Fibroblast of lung (primary cell): ENCODE measurements around the gene SHISAL1. TPM values are rescaled to one million over a fixed set of nuclear protein-coding genes. Genes with fewer than 3 reads are reported as not detected.

Source experiments
- DNase-seq, 2 donors: peaks; one replicate each; pipeline versions ENCODE4 v3.0.0 to v3.0.0-alpha.2; 2010; ENCODE audit warnings: low read depth in 2 of 2
- H2AFZ ChIP-seq: 2 replicates; pipeline ENCODE4 v1.5.1; 2012; ENCODE audit warnings: low read length, control low read depth, inconsistent platforms
- H3K27ac ChIP-seq: 2 replicates; pipeline ENCODE4 v1.5.1; 2011; ENCODE audit warnings: low read length, control low read depth; ENCODE audit not compliant: insufficient read depth
- H3K27me3 ChIP-seq: 2 replicates; pipeline ENCODE4 v1.5.1; 2011; ENCODE audit warnings: mild to moderate bottlenecking, low read length; ENCODE audit not compliant: control insufficient read depth, insufficient read depth
- H3K36me3 ChIP-seq: 2 replicates; pipeline ENCODE4 v1.5.1; 2011; ENCODE audit warnings: low read length; ENCODE audit not compliant: control insufficient read depth, insufficient read depth
- H3K4me1 ChIP-seq: 2 replicates; pipeline ENCODE4 v1.5.1; 2011; ENCODE audit warnings: low read length; ENCODE audit not compliant: control insufficient read depth, insufficient read depth; ENCODE audit errors: extremely low read depth
- H3K4me2 ChIP-seq: 2 replicates; pipeline ENCODE4 v1.5.1; 2011; ENCODE audit warnings: low read length, control low read depth; ENCODE audit not compliant: insufficient read depth; ENCODE audit errors: extremely low read depth
- H3K4me3 ChIP-seq, 4 experiments: fragments of 200-600 bp in 1 of 4; sonication (generic) in 1 of 4; replicated peaks in 1 of 4; 2 replicates each; pipeline ENCODE4 v1.5.1; 2011 to 2016; ENCODE audit warnings: low read length in 4 of 4, low read depth in 3 of 4, mild to moderate bottlenecking in 3 of 4, control low read depth in 2 of 4, inconsistent platforms in 1 of 4, mixed read lengths in 1 of 4; ENCODE audit not compliant: insufficient read depth in 1 of 4; ENCODE audit errors: control extremely low read depth in 1 of 4
- H3K79me2 ChIP-seq: 2 replicates; pipeline ENCODE4 v1.5.1; 2012; ENCODE audit warnings: mild to moderate bottlenecking, low read length, inconsistent platforms; ENCODE audit not compliant: control insufficient read depth, insufficient read depth
- H3K9ac ChIP-seq: 2 replicates; pipeline ENCODE4 v1.5.1; 2011; ENCODE audit warnings: mild to moderate bottlenecking, low read length, control low read depth; ENCODE audit not compliant: insufficient read depth
- H3K9me3 ChIP-seq: 2 replicates; pipeline ENCODE4 v1.5.1; 2012; ENCODE audit warnings: low read depth, low read length; ENCODE audit not compliant: control insufficient read depth, insufficient read depth
- H4K20me1 ChIP-seq: 2 replicates; pipeline ENCODE4 v1.5.1; 2011; ENCODE audit warnings: low read length; ENCODE audit not compliant: control insufficient read depth, insufficient read depth; ENCODE audit errors: extremely low read depth
- EZH2 ChIP-seq: IDR thresholded peaks from 2 replicates; pipeline ENCODE4 v1.5.1; 2012; ENCODE audit warnings: low read length, control low read depth, mild to moderate bottlenecking; ENCODE audit errors: missing control alignments
- polyA plus RNA-seq, 2 donors: library from polyadenylated mRNA; depleted of rRNA in 1 of 2; stranded (reverse) in 1 of 2; unstranded in 1 of 2; fragments of >200 nt; gene quantifications; 2 replicates each; pipeline ENCODE4 v1.2.1, GENCODE V29; 2011 to 2012; ENCODE audit warnings: missing spikeins in 1 of 2
- total RNA-seq: library from RNA; depleted of rRNA; stranded (reverse); fragments of >200 nt; gene quantifications from 2 replicates; pipeline ENCODE4 v1.2.1, GENCODE V29; 2014
- TF ChIP-seq, protein P1 (sequence below), 2 donors: IDR thresholded peaks in 1 of 2; conservative IDR thresholded peaks in 1 of 2; 1 replicate in 1 of 2; 2 replicates in 1 of 2; pipeline ENCODE4 v1.5.1; 2011 to 2012; ENCODE audit warnings: low read length in 2 of 2, control low read depth in 1 of 2, inconsistent platforms in 1 of 2, low read depth in 1 of 2, mild to moderate bottlenecking in 1 of 2

SHISAL1 gene
- total and polyA plus RNA-seq, 2 donors (not counting 1 experiment from before 2014, with no cell fraction given): 0.73 to 3.5 TPM

DNA sequence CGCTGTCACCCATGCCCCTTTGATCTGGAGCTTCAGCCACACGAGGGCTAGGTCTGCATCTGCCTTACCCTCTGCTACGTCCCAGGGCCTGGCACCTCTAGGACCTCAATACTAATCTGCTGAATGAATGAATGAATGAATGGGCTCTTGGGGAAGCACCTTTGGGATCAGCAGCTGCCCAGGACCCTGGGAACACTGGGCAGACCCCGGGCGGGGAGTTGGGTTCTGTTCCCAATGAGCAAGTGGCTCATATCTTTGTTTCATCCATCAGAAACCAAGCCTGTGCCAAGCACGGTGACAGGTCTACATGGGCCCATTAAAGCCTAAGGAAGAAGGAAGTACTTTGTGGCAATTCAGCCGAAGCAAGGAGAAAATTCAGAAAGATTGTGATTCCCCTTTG, 41.5 kb upstream of the SHISAL1 start:
- Histone ChIP-seq H3K4me1 (peaks cover 21% of the 10 kb centered on the region), H3K4me2 (no peak overlapping the region), H3K27ac (no peak overlapping the region), H3K79me2 (no peaks in the 10 kb centered on the region), H3K27me3 (no peaks in the 10 kb centered on the region), H3K9ac (no peak overlapping the region), H3K4me3 (no peak overlapping the region), H3K36me3 (no peaks in the 10 kb centered on the region), H4K20me1 (no peaks in the 10 kb centered on the region), H2AFZ (no peak overlapping the region), H3K9me3 (no peaks in the 10 kb centered on the region)
- no peak for DNase-seq
- TF ChIP-seq, protein P1, sequence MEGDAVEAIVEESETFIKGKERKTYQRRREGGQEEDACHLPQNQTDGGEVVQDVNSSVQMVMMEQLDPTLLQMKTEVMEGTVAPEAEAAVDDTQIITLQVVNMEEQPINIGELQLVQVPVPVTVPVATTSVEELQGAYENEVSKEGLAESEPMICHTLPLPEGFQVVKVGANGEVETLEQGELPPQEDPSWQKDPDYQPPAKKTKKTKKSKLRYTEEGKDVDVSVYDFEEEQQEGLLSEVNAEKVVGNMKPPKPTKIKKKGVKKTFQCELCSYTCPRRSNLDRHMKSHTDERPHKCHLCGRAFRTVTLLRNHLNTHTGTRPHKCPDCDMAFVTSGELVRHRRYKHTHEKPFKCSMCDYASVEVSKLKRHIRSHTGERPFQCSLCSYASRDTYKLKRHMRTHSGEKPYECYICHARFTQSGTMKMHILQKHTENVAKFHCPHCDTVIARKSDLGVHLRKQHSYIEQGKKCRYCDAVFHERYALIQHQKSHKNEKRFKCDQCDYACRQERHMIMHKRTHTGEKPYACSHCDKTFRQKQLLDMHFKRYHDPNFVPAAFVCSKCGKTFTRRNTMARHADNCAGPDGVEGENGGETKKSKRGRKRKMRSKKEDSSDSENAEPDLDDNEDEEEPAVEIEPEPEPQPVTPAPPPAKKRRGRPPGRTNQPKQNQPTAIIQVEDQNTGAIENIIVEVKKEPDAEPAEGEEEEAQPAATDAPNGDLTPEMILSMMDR (conservative IDR thresholded peaks at IDR 0.05 in 1 of 2, IDR thresholded peaks at IDR 0.05 in 1 of 2; ENCODE audit: low read depth in 1 of 2, low read length in 2 of 2): no peak
- no peak for TF ChIP-seq EZH2

DNA sequence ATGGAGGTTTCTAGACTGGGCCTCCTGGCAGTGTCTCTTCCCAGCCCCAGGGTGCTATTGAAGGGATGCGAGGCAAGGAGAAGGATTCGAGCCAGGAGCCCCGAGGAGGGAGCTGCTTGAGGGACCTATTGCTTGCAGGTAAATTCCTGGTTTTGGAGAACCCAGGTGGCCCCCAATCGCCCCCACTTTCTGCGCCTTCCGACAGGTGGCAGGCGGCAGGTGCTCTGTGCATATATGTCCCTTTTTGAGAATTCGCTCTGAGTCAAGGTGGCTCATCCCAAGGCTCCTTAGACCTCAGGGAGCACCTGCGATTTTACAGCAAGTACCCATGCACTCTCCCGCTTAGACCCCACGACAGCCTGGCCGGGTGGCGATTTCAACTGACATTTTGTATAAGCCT, 40.3 kb upstream of the SHISAL1 start:
- no peak overlapping the region for H3K4me3 ChIP-seq
- no peaks in the 10 kb centered on the region for H4K20me1 ChIP-seq
- TF ChIP-seq EZH2: no peak
- TF ChIP-seq, protein P1 (conservative IDR thresholded peaks at IDR 0.05 in 1 of 2, IDR thresholded peaks at IDR 0.05 in 1 of 2; ENCODE audit: low read depth in 1 of 2, low read length in 2 of 2): no peak
- no peaks in the 10 kb centered on the region for H3K27me3 ChIP-seq
- H3K79me2 ChIP-seq: no peaks in the 10 kb centered on the region
- H2AFZ ChIP-seq: no peak overlapping the region
- H3K4me1 ChIP-seq: peaks cover 19% of the 10 kb centered on the region
- H3K9me3 ChIP-seq: no peaks in the 10 kb centered on the region
- H3K27ac ChIP-seq: no peak overlapping the region
- no peak overlapping the region for H3K9ac ChIP-seq
- H3K4me2 ChIP-seq: no peak overlapping the region
- H3K36me3 ChIP-seq: no peaks in the 10 kb centered on the region
- DNase-seq: no peak

DNA sequence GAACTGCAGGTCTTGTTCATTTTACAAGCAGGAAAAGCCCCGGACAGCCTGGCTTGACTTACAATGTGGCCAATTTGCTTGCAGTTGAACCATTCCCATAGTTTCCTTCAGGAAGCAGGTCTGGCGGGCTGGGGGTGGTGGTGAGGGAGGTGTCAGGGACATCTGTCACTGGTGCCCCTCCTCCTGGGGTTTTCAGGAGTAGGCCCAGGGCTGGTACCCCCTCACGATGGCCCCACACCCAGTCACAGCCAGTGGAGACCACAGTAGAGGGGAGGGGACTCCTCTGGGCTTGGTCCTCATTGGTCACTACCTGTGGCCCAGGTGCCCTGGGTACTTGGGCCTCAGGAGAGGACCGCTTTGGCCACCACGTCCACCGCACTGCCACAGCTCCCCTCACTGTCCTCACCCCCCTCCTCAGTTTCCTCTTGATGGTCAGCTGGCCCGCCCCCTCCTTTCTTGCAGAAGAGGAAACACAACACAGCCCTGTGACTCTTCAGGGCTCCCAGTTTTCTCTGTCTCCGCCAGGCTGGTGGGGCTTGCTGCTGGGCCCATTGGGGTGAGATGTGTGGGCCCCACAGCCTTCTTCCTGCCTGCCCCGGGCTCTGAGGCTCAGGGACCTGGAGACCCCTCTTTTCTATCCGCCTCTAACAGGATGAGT, 39.8 kb upstream of the SHISAL1 start:
- H3K9me3 ChIP-seq: no peaks in the 10 kb centered on the region
- H3K36me3 ChIP-seq: no peaks in the 10 kb centered on the region
- no peak for DNase-seq
- H3K27me3 ChIP-seq: no peaks in the 10 kb centered on the region
- no peak overlapping the region for H3K9ac ChIP-seq
- H4K20me1 ChIP-seq: no peaks in the 10 kb centered on the region
- H3K4me1 ChIP-seq: peaks cover 15% of the 10 kb centered on the region
- no peak overlapping the region for H2AFZ ChIP-seq
- H3K27ac ChIP-seq: no peak overlapping the region
- no peak overlapping the region for H3K4me2 ChIP-seq
- H3K79me2 ChIP-seq: no peaks in the 10 kb centered on the region
- TF ChIP-seq, protein P1 (conservative IDR thresholded peaks at IDR 0.05 in 1 of 2, IDR thresholded peaks at IDR 0.05 in 1 of 2; ENCODE audit: low read depth in 1 of 2, low read length in 2 of 2): no peak
- TF ChIP-seq EZH2: no peak
- H3K4me3 ChIP-seq: no peak overlapping the region
